ENCODE data around the gene SVOP.

DNA sequence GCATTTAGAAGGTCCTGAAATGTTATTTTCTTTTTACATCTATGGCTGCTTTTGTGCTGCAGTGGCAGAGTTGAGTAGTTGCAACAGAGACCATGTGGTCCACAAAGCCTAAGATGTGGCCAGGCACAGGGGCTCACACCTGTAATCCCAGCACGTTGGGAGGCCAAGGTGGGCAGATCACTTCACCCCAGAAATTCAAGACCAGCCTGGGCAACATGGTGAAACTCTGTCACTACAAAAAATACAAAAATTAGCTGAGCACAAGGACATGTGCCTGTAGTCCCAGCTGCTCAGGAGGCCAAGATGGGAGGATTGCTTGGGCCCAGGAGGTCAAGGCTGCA lies 45.0 kb upstream of the SVOP start:
- TF ChIP-seq SMC3 (IDR thresholded peaks at IDR 0.05; ENCODE audit: low read depth, low read length): no peak
- TF ChIP-seq, protein P1, sequence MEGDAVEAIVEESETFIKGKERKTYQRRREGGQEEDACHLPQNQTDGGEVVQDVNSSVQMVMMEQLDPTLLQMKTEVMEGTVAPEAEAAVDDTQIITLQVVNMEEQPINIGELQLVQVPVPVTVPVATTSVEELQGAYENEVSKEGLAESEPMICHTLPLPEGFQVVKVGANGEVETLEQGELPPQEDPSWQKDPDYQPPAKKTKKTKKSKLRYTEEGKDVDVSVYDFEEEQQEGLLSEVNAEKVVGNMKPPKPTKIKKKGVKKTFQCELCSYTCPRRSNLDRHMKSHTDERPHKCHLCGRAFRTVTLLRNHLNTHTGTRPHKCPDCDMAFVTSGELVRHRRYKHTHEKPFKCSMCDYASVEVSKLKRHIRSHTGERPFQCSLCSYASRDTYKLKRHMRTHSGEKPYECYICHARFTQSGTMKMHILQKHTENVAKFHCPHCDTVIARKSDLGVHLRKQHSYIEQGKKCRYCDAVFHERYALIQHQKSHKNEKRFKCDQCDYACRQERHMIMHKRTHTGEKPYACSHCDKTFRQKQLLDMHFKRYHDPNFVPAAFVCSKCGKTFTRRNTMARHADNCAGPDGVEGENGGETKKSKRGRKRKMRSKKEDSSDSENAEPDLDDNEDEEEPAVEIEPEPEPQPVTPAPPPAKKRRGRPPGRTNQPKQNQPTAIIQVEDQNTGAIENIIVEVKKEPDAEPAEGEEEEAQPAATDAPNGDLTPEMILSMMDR (conservative IDR thresholded peaks at IDR 0.05; ENCODE audit: low read depth, low read length): no peak
- no peak for TF ChIP-seq MAFK (IDR thresholded peaks at IDR 0.05; ENCODE audit: low read depth, low read length)
- TF ChIP-seq MAZ (IDR thresholded peaks at IDR 0.05; ENCODE audit: borderline replicate concordance, low read depth, low read length): no peak
- TF ChIP-seq POLR2A (IDR thresholded peaks at IDR 0.05; ENCODE audit: low read depth, low read length): no peak
- TF ChIP-seq RAD21 (IDR thresholded peaks at IDR 0.05; ENCODE audit: low read length): no peak
- TF ChIP-seq, protein P2, sequence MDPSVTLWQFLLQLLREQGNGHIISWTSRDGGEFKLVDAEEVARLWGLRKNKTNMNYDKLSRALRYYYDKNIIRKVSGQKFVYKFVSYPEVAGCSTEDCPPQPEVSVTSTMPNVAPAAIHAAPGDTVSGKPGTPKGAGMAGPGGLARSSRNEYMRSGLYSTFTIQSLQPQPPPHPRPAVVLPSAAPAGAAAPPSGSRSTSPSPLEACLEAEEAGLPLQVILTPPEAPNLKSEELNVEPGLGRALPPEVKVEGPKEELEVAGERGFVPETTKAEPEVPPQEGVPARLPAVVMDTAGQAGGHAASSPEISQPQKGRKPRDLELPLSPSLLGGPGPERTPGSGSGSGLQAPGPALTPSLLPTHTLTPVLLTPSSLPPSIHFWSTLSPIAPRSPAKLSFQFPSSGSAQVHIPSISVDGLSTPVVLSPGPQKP (IDR thresholded peaks at IDR 0.05; ENCODE audit: borderline replicate concordance, low read depth, low read length): no peak
